HL-60 (cell line): ENCODE measurements around the gene FHIT.

Source experiments
- CTCF ChIP-seq: IDR thresholded peaks from one replicate; pipeline ENCODE4 v1.5.1; 2011; ENCODE audit warnings: low read length, control low read depth, inconsistent platforms; ENCODE audit not compliant: insufficient read depth
- GABPA ChIP-seq: IDR thresholded peaks from 2 replicates; pipeline ENCODE4 v1.6.1; 2012; ENCODE audit warnings: low read depth
- POLR2AphosphoS5 ChIP-seq: IDR thresholded peaks from 2 replicates; pipeline ENCODE4 v1.6.1; 2012; ENCODE audit warnings: low read depth
- SPI1 ChIP-seq: IDR thresholded peaks from 2 replicates; pipeline ENCODE4 v1.6.1; 2012; ENCODE audit warnings: low read depth, mild to moderate bottlenecking, borderline replicate concordance

- no peak for TF ChIP-seq CTCF
- TF ChIP-seq POLR2AphosphoS5 = no peak
- peak; percentile 80 for TF ChIP-seq SPI1
- no peak for TF ChIP-seq GABPA
These were observed 170.4 kb downstream of the FHIT start for GRCh38 chr3:61080737-61081445.
